DMS79 (cell line): Measurements from ENCODE around the gene MGST1.
"Not testable (repeated sequence)": the region's sequence is repeated elsewhere in the genome, so short reads cannot be mapped to it uniquely, and the experiment has no call there.

ENCODE experiments used
- DNase-seq: peaks from one replicate; lab custom pipeline; 2025; lab: John Stamatoyannopoulos, UW

The MGST1 gene

GRCh38 chr12:16352481-16352880, 5.0 kb downstream of the MGST1 start:
- no peak for DNase-seq

GRCh38 chr12:16358878-16359277, 11.4 kb downstream of the MGST1 start:
- DNase-seq = no peak

GRCh38 chr12:16359512-16360491, 12.4 kb downstream of the MGST1 start:
- DNase-seq = no peak

- no peak for DNase-seq
Observed at GRCh38 chr12:16361142-16361783, 13.8 kb downstream of the MGST1 start.

- no peak for DNase-seq
Observed at GRCh38 chr12:16362550-16362949, 15.1 kb downstream of the MGST1 start.

- no peak for DNase-seq
Observed at GRCh38 chr12:16369156-16369555, 21.7 kb downstream of the MGST1 start.

- DNase-seq = no peak
Observed at GRCh38 chr12:16370096-16370495, 22.7 kb downstream of the MGST1 start.

GRCh38 chr12:16382652-16383312, 35.3 kb downstream of the MGST1 start:
- DNase-seq = not testable (repeated sequence)

GRCh38 chr12:16384732-16385131, 37.3 kb downstream of the MGST1 start:
- no peak for DNase-seq

GRCh38 chr12:16385782-16386646, 38.6 kb downstream of the MGST1 start:
- peak; percentile 53 for DNase-seq

GRCh38 chr12:16387919-16388318, 40.5 kb downstream of the MGST1 start:
- DNase-seq = no peak

GRCh38 chr12:16389594-16389993, 42.1 kb downstream of the MGST1 start:
- no peak for DNase-seq

GRCh38 chr12:16392846-16393535, 45.5 kb downstream of the MGST1 start:
- DNase-seq = no peak

GRCh38 chr12:16399101-16399500, 51.7 kb downstream of the MGST1 start:
- DNase-seq = no peak

GRCh38 chr12:16401835-16402234, 54.4 kb downstream of the MGST1 start:
- DNase-seq = not testable (repeated sequence)

GRCh38 chr12:16407346-16407745, 59.9 kb downstream of the MGST1 start:
- DNase-seq = no peak
